GM21528 (cell line): ENCODE measurements around the gene SIGLEC11.
"Not testable (repeated sequence)": the region's sequence is repeated elsewhere in the genome, so short reads cannot be mapped to it uniquely, and the experiment has no call there.

ENCODE experiments used
- ATAC-seq: cut with Tn5 transposase; IDR thresholded peaks from one replicate; pipeline ENCODE4 v1.9.1; 2021; ENCODE audit warnings: mild to moderate bottlenecking, moderate library complexity; ENCODE audit not compliant: unreplicated experiment, low FRiP score

The SIGLEC11 gene

DNA sequence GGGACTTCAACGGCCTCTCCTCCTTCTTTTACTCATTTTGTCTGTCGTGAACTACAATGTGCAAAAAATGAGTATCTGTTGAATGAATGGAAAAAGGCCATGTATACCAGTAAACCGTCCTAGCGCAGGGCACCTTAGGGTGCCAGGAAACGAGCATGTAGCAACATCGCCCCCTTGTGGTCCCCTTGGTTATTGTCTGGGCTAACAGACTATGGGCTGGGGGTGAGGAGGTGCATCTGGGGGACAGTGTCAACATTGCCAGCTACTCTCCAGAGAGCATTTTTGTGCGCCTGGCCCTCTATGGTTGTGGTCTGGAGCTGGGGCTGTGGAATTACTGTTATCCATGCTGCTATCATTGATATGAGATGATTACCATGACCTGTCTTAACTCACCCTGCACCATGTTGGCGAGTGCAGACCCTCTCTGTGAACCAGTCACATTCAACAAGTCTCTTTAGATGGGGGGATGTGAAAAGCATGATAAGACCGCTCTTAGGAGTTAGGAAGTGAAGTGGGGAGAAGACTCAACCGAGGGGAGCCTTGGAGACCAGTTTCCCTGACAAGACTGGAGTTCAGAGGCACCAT, 22.8 kb upstream of the SIGLEC11 start:
- ATAC-seq: no peak

DNA sequence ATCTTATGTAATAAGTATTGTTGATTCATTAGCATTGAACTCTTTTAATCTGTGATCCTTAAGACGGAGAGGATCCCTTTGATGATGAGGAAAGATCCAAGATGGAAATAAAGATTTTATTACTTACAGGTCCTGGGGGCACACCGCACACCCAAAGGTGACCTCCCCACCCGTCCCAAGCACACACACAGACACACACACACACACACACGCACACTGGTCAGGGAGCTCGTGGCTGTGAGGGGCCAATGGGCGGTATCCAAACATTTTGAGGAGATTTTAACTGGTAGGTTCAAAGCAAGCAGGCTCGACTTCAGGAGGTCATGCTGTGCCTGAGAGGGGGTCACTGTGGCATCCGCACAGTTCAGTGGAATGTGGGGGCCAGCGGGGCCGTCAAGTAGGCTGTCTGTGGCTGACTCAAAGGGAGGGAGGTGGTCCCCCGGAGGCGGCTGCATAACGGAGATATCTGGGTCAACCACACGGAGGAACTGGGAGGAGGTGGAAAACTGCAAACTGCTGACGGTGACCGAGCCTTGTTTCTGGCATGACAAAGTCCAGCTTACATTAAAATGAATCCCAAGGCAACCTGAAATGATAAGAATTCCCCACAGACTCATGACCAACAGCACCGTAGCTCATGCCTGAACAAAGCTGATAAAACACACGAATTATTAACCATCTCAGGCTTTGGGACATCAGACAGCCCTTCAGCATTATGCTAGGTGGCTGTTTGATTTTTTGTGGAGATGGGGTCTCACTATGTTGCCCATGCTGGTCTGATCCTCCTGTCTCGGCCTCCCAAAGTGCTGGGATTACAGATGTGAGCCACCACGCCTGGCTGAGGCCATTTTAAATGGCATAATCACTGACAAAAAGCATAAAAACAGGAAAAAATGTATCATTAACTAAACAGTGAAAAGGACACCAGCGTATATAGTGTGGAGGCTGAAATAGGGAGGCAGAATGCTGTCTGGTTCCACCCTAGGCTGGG, 20.9 kb upstream of the SIGLEC11 start:
- ATAC-seq: no peak

DNA sequence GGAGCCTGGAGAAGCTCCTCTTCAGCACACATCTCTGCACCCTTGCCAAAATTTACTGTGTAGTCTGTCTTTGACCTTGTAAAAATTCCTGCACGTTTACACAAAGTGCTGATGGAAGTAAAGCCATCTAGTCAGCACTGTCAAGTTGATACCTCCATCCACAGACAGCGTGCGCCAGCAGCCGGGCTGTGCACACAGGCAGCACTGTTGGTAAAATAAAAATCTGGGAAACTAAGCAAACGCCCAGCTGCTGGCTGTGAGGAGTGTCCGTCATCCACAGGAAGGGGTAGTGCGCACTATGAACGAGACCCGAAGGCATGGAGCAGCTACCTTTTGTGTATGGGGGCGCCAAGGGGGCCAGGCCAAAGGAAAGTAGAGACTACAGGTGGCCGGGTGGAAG, 17.4 kb upstream of the SIGLEC11 start:
- no peak for ATAC-seq

DNA sequence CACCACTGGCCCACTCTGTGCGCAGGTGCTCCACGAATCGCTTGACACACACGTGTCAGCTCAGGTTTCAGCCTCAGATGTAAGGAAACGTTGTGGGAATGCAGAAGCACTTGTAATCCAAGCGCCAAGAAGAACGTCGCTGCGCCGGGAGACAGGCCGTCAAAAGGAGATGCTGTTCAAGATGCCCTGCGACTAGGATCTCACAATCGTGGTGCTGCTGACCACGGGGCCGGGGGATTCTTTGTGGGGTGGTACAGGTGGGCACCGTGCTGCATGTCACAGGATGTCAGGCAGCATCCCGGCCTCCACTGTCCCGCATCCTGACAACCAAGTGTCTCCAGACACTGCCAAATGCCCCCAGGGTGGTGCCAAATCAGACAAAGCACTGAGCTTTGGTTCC, 16.9 kb upstream of the SIGLEC11 start:
- ATAC-seq: no peak

GRCh38 chr19:49977076-49977475, 16.1 kb upstream of the SIGLEC11 start:
- no peak for ATAC-seq

GRCh38 chr19:49976496-49976895, 15.5 kb upstream of the SIGLEC11 start:
- ATAC-seq: no peak

DNA sequence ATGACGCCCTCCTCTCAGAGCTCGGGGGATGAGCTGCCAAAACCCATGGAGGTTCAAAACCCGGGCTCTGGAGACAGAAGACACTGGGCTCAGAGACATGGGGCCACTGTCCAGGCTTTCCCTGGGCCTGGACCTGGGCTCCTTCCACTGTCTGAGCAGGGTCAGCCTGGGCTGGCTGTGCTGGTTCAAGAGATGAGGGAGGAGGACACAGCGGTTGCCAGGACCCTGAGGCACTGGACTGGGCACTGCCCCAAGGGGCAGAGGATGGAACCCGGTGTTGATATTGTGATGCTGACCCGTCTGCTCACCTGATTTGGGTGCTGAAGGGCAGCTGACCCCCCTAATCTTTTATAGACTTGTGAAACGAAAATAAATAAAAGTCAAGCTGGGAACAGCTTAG, 14.1 kb upstream of the SIGLEC11 start:
- no peak for ATAC-seq

- ATAC-seq: no peak
Measured at GRCh38 chr19:49973987-49974386, 13.0 kb upstream of the SIGLEC11 start.

GRCh38 chr19:49972841-49973240, 11.9 kb upstream of the SIGLEC11 start:
- no peak for ATAC-seq

- ATAC-seq: no peak
Measured at GRCh38 chr19:49971991-49972411, 11.0 kb upstream of the SIGLEC11 start.

GRCh38 chr19:49969355-49969754, 8.4 kb upstream of the SIGLEC11 start:
- not testable (repeated sequence) for ATAC-seq

DNA sequence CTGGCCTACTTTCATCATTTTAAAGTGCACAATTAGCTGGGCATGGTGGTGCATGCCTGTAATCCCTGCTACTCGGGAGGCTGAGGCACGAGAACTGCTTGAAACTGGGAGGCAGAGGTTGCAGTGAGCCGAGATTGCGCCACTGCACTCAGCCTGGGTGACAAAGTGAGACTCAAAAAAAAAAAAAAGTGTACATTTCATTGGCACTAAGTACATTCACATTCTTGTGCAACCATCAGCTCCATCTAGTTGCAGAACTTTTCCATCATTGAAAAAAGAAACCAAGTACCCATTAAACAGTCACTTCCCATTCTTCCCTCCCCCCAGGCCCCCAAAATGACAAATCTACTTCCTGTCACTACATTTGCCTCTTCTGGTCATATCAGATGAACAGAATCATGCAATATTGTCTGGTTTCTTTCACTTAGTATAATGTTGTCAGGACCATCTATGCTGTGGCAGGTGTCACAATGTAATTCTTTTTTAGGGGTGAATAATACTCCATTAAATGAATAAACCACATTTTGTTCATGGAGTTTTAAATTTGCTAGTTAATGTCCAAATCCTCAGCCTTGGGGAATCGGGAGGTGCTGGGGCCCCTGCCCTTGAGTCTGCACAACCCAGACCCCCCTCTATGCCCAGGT, 7.4 kb upstream of the SIGLEC11 start:
- ATAC-seq: no peak

GRCh38 chr19:49959892-49960291, 1.1 kb downstream of the SIGLEC11 start:
- not testable (repeated sequence) for ATAC-seq

DNA sequence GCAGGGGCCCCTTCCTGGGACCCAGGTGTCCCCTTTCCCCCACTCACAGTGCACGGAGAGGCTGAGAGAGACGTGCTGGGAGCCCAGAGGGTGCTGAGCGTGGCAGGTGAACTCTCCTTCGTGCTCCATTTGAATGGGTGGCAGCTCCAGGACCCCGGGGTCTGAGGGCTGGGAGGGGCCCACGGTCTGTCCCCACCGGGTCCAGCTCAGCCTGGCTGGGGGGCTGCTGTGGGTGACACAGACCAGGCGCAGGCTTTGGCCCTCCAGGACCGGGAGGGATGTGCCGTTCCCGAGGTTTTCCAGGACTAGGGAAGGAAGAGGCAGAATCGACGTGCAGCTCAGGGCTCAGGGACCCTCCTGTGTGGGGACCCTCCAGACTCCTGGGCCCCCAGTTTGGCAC, 2.4 kb downstream of the SIGLEC11 start:
- ATAC-seq: not testable (repeated sequence)

- ATAC-seq: not testable (repeated sequence)
Measured at GRCh38 chr19:49958144-49958543, 2.8 kb downstream of the SIGLEC11 start.

DNA sequence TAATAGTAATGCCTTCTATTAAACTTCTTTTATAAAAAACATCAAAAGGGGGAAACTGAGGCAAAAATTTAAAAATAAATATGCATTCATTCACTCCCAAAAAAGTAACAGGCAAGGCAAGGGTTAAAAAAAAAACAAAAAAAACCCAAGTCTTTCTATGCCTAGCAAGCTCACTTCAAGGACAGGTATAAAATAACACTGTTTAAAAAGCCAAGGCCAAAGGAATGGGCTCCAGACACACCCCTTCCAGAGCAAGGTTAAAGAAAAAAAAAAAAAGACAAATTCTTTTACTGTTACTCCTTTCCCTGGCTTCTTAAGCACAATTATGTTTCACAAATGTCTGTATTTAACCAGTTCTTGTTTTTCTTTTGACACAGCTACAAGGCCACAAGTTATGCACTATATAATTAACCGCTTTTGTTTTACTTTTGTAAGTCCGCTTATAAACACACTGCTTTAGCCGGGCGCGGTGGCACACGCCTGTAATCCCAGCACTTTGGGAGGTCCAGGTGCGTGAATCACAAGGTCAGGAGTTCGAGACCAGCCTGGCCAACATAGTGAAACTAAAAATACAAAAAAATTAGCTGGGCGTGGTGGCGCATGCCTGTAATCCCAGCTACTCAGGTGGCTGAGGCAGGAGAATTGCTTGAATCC, 3.6 kb downstream of the SIGLEC11 start:
- ATAC-seq: no peak

DNA sequence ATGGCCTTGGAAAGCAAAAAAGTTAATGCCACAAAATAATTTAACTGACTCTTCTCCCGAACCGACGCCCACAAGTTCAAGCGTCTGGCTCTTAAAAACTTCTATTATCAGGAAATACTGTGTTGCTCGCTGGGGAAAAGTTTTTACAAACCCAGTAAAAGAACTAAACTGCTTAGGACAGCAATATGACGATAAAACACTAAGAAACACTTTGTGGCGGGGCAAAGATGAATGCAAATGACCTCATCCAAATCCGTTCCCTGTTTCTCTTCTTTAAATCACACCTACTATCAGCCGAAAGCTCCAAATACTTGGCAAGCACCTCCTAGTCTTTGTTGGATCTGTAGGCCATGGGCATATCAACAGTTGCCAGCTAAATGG, 4.9 kb downstream of the SIGLEC11 start:
- no peak for ATAC-seq

GRCh38 chr19:49954933-49955332, 6.0 kb downstream of the SIGLEC11 start:
- ATAC-seq: no peak

GRCh38 chr19:49954092-49954829, 6.7 kb downstream of the SIGLEC11 start:
- ATAC-seq: no peak

DNA sequence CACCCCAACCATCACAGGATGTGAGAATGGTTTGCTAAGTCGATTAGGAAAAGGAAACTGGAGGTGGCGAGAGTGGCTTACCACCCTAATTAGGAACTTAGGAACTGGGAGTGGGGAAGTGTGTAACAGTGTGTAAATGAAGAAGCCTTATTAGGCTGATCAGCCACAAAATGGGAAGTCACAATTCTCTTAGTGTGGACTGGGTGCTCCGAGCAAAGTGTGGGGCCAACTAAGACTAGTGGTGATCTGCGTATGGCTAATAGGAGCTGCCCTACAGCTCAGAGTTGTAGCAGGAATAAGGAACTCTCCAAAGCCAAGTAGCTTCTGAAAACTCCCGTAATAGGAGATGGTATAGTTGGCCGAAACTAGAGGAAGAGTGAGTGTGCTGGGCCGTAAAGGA, 7.6 kb downstream of the SIGLEC11 start:
- ATAC-seq: no peak
